Fibroblast of skin of back (primary cell): ENCODE data around the gene HRH1.
"Not testable (repeated sequence)": the region's sequence is repeated elsewhere in the genome, so short reads cannot be mapped to it uniquely, and the experiment has no call there.

Experiments
- DNase-seq: peaks from one replicate; pipeline ENCODE4 v3.0.0-alpha.2; 2013

Gene HRH1

DNA sequence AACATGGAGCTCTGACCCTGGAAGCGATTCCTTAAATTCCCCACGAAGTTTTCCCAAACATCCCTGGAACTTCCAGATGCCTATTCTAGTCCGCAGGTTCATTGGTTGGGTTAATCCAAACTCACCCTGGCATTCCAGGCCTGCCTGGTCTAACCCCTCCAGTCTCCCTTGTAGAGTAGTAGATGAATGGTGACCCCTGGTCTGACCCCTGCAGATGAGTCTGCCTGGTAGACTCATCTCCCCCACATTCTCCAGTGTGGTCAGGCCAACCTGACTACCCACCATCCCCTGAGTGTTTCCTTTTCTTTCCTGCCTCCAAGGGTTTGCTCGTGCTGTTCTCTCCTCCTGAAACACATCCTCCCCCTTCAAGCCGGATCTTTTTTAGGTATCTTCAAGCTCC is 10.8 kb upstream of the HRH1 start:
- no peak for DNase-seq

GRCh38 chr3:11144996-11145395 is 9.3 kb upstream of the HRH1 start:
- DNase-seq: no peak

DNA sequence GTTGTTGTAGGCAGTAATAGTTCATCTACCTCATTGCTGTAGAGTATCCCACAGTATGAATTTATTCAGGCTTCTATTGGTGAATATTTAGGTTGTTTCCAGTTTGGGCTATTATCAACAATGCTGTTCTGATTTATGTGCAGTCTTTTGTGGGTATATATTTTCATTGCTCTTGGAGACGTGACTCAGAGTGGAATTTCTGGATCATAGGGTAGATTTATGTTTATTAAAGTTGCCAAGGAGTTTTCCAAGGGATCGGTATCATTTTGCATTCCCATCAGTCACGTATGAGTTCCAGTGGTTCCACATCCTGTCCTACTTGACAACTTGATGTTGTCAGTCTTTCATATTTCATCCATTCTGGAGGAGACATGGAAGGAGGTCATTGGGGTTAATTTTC is 8.4 kb upstream of the HRH1 start:
- peak; percentile 97 for DNase-seq

DNA sequence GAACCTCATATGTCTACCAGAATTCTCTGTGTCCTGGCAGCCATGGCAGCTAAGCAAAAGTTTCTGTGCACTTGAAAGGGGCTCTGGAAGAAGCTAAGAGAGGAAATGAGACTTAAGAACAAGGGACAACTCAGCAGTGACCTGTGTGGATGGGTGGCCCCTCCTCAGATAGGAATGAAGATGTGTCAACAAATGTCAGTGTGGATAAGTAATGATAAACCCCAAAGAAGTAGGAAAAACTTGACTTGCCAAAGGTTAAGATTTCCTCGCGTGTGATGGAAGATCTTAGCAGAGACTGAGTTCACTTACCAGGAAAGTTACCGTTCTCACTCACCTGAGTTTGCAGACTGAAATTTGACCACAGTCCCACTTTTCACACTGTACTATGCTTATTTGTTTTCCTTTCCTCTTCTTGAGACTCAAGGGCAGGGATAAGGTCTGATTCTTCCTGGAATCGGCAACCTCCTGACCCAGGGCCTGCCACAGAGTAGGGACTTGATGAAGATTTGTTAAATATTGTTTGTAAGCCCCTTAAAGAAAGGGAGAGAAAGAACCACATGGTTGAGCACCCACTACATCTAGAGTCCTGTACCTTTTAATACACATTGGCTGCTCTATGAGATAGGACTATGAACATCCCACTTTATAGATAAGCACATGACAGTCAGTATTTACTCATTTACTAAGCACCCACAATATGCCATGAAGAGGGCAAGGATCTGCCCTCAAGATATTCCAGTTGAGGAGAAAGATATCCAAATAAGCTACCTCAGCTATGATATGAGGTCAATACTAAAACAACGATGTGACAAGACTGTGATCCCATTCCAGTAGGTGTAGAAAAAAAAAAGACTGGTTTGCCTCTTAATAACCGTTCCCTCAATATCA is 7.3 kb upstream of the HRH1 start:
- DNase-seq: peak; percentile 28

DNA sequence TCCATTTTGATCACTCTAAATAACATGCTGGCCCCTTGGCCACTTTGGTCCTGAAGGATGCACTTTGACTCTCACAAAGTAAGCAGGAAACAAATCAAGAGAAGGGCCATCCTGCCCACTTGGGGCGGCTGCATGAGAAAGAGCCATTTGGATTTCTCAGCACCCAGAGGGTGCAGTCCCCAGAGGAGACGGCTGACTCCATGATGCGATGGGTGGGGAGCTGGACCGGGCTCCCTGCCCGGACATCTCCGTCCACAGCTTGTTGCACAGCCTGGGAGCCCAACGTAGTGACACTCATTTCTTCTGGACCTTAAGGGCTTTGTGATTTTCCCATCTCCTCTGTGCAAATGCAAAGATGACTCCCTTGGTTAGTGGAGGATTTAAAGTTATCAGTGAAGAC is 4.0 kb upstream of the HRH1 start:
- no peak for DNase-seq

- no peak for DNase-seq
Measured at GRCh38 chr3:11152301-11152700, 2.0 kb upstream of the HRH1 start.

GRCh38 chr3:11154953-11155325 is 646 bp downstream of the HRH1 start:
- DNase-seq: no peak

DNA sequence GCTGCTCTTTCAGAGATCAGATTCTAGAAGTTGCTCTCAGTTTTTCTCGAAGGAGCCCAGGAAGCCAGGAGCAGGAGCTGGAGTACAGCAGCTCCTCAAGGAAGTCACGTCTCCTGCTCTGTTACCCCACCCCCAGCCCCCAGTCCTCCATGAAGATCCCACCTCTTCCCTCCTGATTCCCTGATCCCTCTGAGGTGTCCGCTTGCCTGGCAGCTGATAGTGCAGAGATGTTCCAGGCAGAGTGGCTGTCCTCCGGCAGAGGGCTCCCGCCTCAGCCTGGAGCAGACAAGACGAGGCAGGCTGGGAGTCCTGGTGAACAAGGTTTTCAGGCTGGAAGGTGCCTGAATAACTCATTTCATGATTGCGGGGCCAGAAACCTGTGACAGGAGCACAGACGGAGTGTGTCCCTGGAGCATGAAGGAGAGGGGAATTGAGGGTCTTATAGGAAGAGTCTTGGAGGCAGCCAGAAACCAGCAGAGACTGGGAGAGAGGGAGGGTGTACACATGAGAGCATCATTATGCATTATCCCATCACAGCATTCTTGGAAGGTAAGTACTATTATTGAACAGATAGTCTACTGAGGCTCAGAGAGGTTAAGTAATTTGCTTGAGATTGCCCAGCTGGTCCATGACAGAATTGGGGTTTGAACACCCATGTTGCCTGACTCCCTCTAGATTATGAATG is 1.2 kb downstream of the HRH1 start:
- DNase-seq: peak; percentile 84

DNA sequence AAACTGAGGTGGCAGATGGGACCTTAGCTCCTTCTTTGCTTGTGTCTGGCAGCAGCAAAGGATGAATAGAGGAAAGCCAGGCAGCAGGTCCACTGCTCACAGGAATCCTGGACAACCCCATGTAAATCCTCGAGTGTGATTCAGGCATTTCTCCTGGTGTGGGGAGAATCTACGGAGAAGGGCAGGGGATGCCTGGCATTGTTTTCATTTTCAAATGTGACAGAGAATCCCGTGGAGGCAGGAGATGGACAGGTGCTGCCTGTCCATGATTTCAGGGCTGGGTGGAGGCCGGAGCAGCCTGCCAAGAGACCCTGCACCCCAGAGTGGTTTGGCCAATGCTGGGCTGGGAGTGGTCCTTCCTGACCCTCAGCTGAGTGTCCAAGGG is 1.7 kb downstream of the HRH1 start:
- no peak for DNase-seq

DNA sequence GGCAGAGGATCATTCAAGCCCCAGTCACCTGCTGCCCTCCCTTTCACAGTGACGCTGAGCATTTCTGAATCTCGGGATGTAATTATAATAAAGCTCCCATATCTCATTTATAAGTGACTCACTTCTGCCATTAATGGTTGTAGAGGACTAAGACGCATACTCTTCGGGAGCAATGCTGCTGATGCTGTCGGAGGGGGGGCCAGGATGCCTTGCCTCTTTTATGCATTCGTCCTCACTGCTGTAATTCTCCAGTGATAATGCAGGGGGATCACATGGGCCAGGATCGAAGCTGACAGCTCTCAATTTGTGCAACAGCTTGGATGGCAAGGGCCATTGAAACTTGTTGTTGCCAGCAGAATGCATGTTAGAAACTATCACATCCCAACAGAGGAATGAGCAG is 3.1 kb downstream of the HRH1 start:
- DNase-seq: no peak

DNA sequence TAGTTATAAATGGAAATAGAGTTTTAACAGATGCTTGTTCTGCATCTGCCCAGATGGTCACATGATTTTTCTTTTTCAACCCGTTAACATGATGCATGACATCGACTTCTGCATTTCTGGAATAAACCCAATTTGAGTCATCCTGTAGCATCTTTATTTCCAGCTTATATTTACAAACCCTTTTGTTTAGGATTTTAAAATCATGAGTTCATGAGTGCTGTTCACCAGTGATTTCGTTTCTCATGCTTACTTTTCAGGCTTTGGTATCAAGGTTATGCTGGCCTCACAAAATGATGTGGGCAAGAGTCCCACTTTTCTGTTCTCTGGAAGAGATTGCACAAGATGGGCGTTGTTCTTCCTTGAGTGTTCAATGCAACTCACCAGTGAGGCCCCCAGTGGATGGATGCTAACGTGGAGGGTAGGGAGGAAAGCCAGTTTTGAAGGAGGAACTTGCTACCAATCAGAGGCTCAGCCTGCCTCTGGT is 5.2 kb downstream of the HRH1 start:
- peak; percentile 75 for DNase-seq

DNA sequence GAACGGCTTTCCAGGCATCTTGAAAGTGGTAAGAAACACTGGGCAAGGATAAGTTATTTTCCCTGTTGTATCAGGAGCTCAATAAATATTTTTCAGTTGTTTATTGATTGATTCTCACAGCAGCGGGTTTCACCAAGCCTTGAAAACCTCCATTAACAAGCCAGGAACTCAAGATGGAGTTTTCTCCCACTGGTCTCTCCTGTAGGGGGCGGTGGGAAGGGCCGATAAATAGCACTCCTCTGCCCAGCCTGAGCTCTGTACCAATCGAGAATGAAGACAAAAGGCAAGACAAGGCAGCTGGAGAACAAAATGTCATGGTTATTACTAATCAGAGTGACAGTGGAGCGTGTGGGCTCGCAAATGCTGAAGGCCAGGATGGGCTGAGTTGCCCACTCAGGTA is 7.4 kb downstream of the HRH1 start:
- no peak for DNase-seq

GRCh38 chr3:11162401-11163345 is 8.4 kb downstream of the HRH1 start:
- no peak for DNase-seq

- DNase-seq: no peak
Measured at GRCh38 chr3:11164607-11165006, 10.3 kb downstream of the HRH1 start.

DNA sequence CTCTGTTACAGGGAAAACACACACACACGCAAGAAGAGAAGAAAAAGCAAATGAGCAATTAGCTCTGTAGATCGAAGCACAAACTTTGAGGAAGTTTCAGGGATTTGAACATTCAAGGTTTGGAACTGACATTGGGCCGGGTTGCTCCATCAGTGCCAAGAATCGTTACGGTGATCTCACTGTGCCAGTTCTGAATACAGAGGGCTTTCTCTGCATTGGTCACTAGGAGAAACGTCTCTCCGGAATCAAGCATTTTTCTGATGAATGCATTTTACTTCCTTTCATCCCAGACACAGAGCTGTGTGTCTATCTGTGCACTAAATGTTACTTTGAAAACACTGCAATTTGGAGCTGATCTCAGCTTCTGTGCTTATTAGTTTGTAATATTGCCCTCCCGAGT is 11.2 kb downstream of the HRH1 start:
- DNase-seq: no peak

GRCh38 chr3:11166807-11167400 is 12.6 kb downstream of the HRH1 start:
- not testable (repeated sequence) for DNase-seq

DNA sequence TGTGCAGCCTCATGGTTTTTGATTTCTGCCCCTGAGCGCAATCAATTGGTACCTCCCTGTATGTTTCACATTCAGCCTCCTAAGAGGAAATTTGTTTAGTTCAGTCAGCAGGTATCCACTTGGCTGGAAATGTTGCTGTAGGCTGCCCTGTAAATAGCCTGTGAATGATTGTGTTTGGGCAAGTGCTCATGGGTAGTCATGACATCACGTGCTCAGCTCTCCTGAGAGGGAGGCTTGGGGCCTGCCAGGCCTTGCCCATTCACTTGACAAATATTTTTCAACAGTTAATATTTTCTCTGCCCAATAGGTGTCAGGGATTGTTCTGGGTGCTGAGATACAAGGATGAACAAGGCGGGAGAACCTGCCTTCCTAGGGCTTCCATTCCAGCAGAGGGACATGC is 13.3 kb downstream of the HRH1 start:
- DNase-seq: no peak

DNA sequence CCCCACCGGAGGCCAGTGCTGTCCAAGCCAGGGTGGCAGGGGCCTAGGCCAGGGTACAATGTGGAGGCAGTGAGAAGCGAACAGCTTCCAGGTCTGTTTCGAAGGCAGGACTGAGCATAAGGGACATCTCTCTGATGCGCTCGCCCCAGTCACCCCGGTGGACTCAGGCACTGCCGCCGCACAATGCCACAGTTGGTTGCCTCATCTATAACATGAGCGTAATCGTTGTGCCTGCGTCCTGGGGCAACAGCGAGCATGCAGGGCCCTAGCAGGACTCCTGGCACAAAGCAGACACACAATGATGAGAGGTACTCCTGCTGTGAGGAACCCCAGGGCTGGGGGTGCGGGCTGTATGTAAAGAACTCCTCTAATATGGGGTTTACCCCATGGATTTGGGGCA is 14.1 kb downstream of the HRH1 start:
- no peak for DNase-seq

DNA sequence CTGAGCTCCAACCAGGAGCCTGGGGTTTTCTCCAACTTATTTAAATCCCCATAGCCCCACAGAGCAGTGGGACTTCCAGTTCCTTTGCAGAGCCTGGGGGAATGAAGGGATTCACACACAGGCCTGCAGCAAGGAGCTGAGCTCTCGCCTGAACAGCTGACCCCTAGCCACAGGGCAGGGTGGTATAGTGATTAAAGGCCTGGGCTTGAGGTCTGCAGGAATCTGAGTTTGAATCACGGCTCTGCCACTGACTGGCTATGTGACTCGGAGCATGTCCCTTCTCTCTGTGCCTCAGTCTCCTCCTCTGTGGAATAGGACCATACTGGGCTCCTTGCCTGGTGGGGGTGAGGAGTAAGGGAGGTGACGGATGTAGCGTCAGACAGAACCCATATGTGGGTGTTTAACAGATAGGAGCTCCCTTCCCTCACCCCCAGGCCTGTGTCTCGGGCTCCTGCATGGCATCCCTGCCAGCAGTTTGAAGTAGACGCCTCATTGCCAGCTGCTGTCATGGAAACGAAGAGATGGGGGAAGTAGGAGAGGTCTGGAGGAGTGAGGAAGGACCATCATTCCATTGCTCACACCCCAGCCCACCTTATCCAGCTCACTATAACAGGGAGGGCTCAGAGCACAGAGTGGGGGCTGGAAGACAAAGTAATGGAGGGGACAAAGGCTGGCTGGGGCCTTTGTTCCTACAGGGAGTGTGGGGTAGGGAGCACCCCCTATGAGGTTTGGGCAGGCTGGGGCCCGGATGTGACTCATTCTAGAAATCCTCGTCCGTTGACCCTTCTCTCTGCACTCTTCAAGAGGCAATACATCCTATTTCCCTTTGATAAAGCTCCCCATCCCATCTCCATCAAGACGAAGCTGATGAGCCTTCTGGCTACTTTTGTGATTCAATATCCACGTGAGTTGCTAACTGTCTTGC is 14.8 kb downstream of the HRH1 start:
- DNase-seq: peak; percentile 40

DNA sequence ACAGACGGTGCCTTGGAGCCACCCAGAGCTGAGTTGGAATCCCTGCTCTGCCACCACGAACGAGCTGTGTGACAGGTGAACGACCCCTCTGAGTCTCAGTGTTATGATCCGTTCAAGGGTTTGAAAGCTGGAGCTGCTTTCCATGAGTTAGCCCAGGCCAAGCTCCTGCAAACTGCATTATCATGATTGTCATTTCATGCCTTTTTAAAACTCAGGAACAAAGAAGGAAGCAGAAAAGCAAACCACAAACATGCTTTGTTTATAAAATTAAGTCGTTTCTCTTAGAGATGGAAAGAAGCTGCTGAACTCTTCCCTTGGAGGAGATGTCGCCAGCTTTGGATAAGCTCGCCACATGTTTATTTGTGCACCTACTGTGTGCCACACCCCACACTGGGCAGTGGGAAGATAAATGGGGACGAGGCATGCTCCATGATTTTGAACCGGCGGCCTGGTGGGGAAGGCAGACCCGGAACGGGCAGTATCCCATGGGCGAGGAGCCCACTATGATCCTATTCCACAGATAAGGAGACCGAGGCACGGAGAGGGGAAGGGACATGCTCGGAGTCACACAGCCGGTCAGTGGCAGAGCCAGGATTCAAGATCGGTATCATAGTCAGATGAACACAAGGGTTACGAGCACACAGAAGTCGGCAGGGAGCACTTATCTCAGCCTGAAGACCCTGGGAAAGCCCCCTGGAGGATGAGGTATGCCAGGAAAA is 15.9 kb downstream of the HRH1 start:
- no peak for DNase-seq
